Stimulated activated CD8-positive, alpha-beta memory T cell treated with anti-CD3 and anti-CD28 coated beads, Interleukin-7, amount 100 ng/mL, for 4 hours (primary cell): ENCODE results near the gene LY6G6D.

Experiments
- DNase-seq, 2 donors: peaks; one replicate each; pipeline ENCODE4 v3.0.0-alpha.2; 2020; ENCODE audit warnings: low read depth in 2 of 2

LY6G6D gene

DNA sequence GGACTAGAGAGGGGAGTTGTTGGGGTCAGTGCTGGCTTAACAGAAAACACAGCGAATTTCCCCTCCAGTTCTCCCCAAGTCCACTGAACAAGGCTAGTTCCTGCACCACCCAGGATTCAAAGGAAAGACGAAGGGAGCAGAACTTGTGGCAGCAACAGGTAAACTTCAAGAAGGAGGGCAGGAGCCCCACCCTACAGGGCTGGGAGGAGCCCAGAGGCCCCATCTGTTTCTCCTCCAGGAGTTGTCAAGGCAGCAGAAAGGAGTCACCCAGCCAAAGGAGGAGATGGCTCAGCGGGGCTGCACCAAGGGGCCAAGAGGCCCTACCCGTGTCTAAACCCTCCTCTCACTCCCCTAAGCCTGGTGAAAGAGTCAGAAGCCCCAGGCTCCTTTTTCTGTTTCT lies 49.0 kb downstream of the LY6G6D start:
- DNase-seq, result no peak

GRCh38 chr6:31765559-31765909 lies 50.4 kb downstream of the LY6G6D start:
- DNase-seq, result no peak

DNA sequence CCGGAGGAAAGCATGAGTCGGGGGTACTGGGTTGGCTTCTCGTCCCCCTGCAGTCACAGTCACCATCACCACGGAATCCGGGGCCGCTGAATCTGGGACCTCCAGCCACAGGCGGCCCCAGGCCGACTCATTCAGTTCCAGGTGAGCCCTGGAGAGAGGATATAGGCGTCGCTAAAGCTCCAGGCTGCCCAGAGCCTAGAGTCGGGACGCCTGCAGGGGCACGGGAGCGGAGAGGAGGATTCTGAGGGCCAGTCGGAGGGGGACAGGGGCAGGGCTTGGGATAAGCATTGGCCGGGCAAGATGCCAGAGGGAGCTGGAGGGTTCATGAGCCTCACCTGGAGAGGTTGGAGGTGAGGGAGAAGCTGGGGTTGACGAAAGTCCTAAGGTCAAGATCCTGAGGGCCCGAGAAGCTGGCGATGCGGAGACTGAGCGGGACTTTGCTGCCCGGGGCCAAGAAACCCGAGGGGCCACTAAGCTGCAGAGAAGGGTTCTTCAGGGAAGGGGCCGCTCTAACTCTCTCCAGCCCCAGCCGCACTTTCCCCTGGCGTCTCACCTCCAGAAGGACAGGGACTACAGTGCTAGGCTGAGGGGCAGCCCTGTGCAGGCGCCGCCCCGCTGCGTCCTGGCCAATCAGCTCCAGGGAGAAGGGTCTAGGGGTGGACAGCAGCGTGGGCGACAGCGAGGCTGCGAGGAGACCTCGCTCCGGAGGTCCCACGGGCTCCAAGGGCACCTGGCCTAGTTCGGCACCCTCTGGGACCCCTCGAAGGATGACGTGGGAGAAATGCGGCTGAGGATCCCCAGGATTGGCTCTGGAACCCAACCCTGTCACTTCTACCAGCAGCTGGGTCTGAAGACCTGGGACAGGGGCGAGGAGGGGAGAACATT lies 51.0 kb downstream of the LY6G6D start:
- no peak for DNase-seq

DNA sequence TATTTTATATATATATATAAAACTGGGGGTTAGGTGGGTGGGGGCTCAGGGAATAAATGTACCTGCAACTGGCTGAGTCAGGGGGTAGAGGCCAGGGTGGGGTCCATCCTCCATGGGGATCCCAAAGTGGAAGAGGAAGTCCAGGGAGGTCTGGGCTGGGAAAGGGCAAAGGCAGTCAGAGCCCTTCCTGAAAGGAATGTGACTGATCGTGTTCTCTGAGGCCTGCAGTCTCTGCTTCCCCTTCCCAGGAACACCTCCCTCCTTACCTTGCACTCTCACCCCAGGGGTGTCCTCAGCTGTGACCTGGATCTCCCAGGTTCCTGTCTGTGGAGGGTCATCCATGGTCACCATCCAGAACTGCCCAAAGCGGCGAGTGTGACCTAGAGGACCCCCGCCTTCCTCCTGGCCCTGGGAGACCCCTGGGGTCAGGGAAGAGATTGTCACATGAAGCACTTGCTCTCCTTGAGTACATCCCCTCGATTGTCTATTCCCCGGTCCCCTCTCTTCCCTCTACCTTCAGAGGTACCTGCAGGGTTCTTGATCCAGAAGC lies 52.0 kb downstream of the LY6G6D start:
- DNase-seq, result no peak
